ENCODE measurements around the gene TPX2.

DNA sequence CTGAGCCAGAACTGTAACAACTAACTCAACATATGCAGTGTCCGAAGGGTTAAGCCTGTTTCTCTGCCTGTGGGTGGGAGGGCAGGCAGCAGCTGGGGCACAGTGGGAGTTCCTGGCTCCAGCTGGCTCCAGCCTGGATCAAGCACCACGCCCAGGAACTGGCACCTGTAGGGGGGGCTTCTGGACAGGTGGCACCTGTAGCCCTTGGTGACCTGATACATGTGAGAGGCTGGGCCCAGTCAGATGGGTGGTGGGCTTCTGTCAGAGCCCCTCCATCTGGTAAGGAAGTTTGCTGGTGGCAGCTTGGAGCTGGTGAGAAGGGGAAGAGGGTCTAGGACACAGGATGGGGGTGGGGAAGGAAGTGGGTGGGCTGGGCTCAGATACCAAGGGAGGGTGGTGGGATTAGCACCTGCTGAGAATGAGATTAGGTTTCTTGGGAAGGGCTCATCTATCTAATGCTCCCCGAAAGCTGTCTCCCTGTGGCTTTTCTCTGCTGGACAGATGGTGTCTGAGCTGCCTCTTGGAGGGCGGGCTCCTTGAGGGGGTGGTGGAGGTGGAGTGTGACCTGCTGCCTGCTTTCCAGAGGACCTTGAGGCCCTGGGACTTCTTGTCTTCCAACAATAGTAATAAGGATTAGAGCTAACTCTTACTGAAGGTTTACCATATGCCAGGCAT is 45.0 kb upstream of the TPX2 start:
- TF ChIP-seq, protein P1, sequence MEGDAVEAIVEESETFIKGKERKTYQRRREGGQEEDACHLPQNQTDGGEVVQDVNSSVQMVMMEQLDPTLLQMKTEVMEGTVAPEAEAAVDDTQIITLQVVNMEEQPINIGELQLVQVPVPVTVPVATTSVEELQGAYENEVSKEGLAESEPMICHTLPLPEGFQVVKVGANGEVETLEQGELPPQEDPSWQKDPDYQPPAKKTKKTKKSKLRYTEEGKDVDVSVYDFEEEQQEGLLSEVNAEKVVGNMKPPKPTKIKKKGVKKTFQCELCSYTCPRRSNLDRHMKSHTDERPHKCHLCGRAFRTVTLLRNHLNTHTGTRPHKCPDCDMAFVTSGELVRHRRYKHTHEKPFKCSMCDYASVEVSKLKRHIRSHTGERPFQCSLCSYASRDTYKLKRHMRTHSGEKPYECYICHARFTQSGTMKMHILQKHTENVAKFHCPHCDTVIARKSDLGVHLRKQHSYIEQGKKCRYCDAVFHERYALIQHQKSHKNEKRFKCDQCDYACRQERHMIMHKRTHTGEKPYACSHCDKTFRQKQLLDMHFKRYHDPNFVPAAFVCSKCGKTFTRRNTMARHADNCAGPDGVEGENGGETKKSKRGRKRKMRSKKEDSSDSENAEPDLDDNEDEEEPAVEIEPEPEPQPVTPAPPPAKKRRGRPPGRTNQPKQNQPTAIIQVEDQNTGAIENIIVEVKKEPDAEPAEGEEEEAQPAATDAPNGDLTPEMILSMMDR (IDR thresholded peaks at IDR 0.05; ENCODE audit: low read depth, low read length), result no peak
- no peak for TF ChIP-seq POLR2A (IDR thresholded peaks at IDR 0.05; ENCODE audit: extremely low read depth, insufficient read length)
- TF ChIP-seq, protein P2, sequence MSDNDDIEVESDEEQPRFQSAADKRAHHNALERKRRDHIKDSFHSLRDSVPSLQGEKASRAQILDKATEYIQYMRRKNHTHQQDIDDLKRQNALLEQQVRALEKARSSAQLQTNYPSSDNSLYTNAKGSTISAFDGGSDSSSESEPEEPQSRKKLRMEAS (IDR thresholded peaks at IDR 0.05; ENCODE audit: low read depth, low read length), result no peak
